IMR-90 (cell line): ENCODE results near the gene MRPL20. TPM values are rescaled to one million over a fixed set of nuclear protein-coding genes. Genes with fewer than 3 reads are reported as not detected.

Experiments used
- ATAC-seq: fragments of 200-7000 bp; cut with Tn5 transposase; 2 replicates; pipeline ENCODE4 v1.9.1; 2020; ENCODE audit warnings: low read depth, mild to moderate bottlenecking, moderate library complexity
- BruUV-seq: library from RNA; stranded (reverse); fragments of 400-500 nt; replicated peaks from 2 replicates; lab custom pipeline; 2021; lab: Mats Ljungman, UMichigan
- CTCF ChIA-PET: fragments of 300-600 bp; formaldehyde crosslinking; extraction: SDS; loops from one replicate; lab custom pipeline; 2021; ENCODE audit warnings: antibody characterized with exemption; lab: Yijun Ruan, JAX
- POLR2A ChIA-PET: fragments of 300-600 bp; sonication (Branson Sonifier 250); formaldehyde crosslinking; loops from one replicate; lab custom pipeline; 2022; ENCODE audit warnings: antibody characterized with exemption; ENCODE audit not compliant: unreplicated experiment; lab: Charles Lee
- DNase-seq: peaks from one replicate; pipeline ENCODE4 v3.0.0; 2013
- H2AFZ ChIP-seq: replicated peaks from 2 replicates; pipeline ENCODE3; 2013; ENCODE audit warnings: low read length, mild to moderate bottlenecking; ENCODE audit not compliant: poor library complexity
- H2AK5ac ChIP-seq: 2 replicates; pipeline ENCODE4 v1.6.1; 2013; ENCODE audit warnings: low read depth, low read length, inconsistent platforms
- H2AK9ac ChIP-seq: replicated peaks from 2 replicates; pipeline ENCODE3; 2013; ENCODE audit warnings: mild to moderate bottlenecking, low read depth, low read length, moderate library complexity; ENCODE audit not compliant: poor library complexity
- H2BK120ac ChIP-seq: 2 replicates; pipeline ENCODE4 v1.6.1; 2013; ENCODE audit warnings: low read depth, low read length, inconsistent platforms
- H2BK15ac ChIP-seq: 3 replicates; pipeline ENCODE4 v1.6.1; 2013; ENCODE audit warnings: low read depth, low read length, inconsistent platforms
- H2BK20ac ChIP-seq: 2 replicates; pipeline ENCODE4 v1.6.1; 2013; ENCODE audit warnings: low read depth, mild to moderate bottlenecking, inconsistent platforms, low read length, moderate library complexity
- H2BK5ac ChIP-seq: 2 replicates; pipeline ENCODE4 v1.6.1; 2013; ENCODE audit warnings: mild to moderate bottlenecking, low read depth, low read length, inconsistent platforms; ENCODE audit not compliant: poor library complexity, severe bottlenecking
- H3K14ac ChIP-seq: replicated peaks from 2 replicates; pipeline ENCODE4 v1.6.1; 2013; ENCODE audit warnings: low read depth, low read length, inconsistent platforms
- H3K18ac ChIP-seq: 2 replicates; pipeline ENCODE4 v1.6.1; 2013; ENCODE audit warnings: low read depth, low read length, control low read depth
- H3K23ac ChIP-seq: 2 replicates; pipeline ENCODE4 v1.6.1; 2013; ENCODE audit warnings: low read depth, low read length, inconsistent platforms
- H3K27ac ChIP-seq: 2 replicates; pipeline ENCODE4 v1.5.1; 2013; ENCODE audit warnings: mild to moderate bottlenecking, control low read depth, low read length; ENCODE audit not compliant: insufficient read depth
- H3K27me3 ChIP-seq: 2 replicates; pipeline ENCODE4 v1.6.1; 2013; ENCODE audit warnings: low read length; ENCODE audit not compliant: control insufficient read depth, insufficient read depth
- H3K36me3 ChIP-seq: 2 replicates; pipeline ENCODE4 v1.6.1; 2013; ENCODE audit warnings: low read length, mixed read lengths; ENCODE audit not compliant: control insufficient read depth, insufficient read depth
- H3K4ac ChIP-seq: 2 replicates; pipeline ENCODE4 v1.6.1; 2013; ENCODE audit warnings: low read depth, low read length, inconsistent platforms
- H3K4me1 ChIP-seq: 2 replicates; pipeline ENCODE4 v1.6.1; 2013; ENCODE audit warnings: low read length, mixed read lengths; ENCODE audit not compliant: control insufficient read depth, insufficient read depth
- H3K4me2 ChIP-seq: 2 replicates; pipeline ENCODE4 v1.6.1; 2013; ENCODE audit warnings: low read depth, mild to moderate bottlenecking, control low read depth, low read length, moderate library complexity
- H3K4me3 ChIP-seq: 2 replicates; pipeline ENCODE4 v1.5.1; 2013; ENCODE audit warnings: low read depth, mild to moderate bottlenecking, control low read depth, low read length, moderate library complexity; ENCODE audit not compliant: insufficient read depth
- H3K56ac ChIP-seq: 2 replicates; pipeline ENCODE4 v1.6.1; 2013; ENCODE audit warnings: low read length, inconsistent platforms; ENCODE audit not compliant: insufficient read depth; ENCODE audit errors: extremely low read depth
- H3K79me1 ChIP-seq, 2 experiments: 2 replicates each; pipeline ENCODE4 v1.6.1; 2013; ENCODE audit warnings: low read length in 2 of 2, inconsistent platforms in 1 of 2, low read depth in 1 of 2
- H3K9ac ChIP-seq: 2 replicates; pipeline ENCODE4 v1.6.1; 2013; ENCODE audit warnings: low read depth, low read length, control low read depth
- H3K9me1 ChIP-seq: 2 replicates; pipeline ENCODE4 v1.6.1; 2013; ENCODE audit warnings: low read length, inconsistent platforms; ENCODE audit not compliant: insufficient read depth
- H3K9me3 ChIP-seq: 2 replicates; pipeline ENCODE4 v1.6.1; 2013; ENCODE audit warnings: low read length; ENCODE audit not compliant: control insufficient read depth, insufficient read depth
- H4K20me1 ChIP-seq: 2 replicates; pipeline ENCODE4 v1.6.1; 2013; ENCODE audit warnings: low read length, inconsistent platforms; ENCODE audit not compliant: insufficient read depth
- H4K5ac ChIP-seq: 2 replicates; pipeline ENCODE4 v1.6.1; 2013; ENCODE audit warnings: mild to moderate bottlenecking, low read depth, low read length, control low read depth
- H4K8ac ChIP-seq, 2 experiments: 2 replicates each; pipeline ENCODE4 v1.6.1; 2013; ENCODE audit warnings: low read depth in 2 of 2, low read length in 2 of 2, control low read depth in 1 of 2, inconsistent platforms in 1 of 2
- H4K91ac ChIP-seq: 2 replicates; pipeline ENCODE4 v1.6.1; 2013; ENCODE audit warnings: low read depth, low read length, inconsistent platforms; ENCODE audit not compliant: insufficient read depth
- CEBPB ChIP-seq: IDR thresholded peaks from 2 replicates; pipeline ENCODE4 v1.6.1; 2012; ENCODE audit warnings: low read depth, low read length, improper control_type of control experiment
- CHD1 ChIP-seq: IDR thresholded peaks from 2 replicates; pipeline ENCODE4 v1.6.1; 2012; ENCODE audit warnings: low read depth, low read length, improper control_type of control experiment
- FOS ChIP-seq: fragments of 150-350 bp; IDR thresholded peaks from 2 replicates; pipeline ENCODE4 v1.6.1; 2016; ENCODE audit warnings: low read depth, low read length
- MAZ ChIP-seq: IDR thresholded peaks from 2 replicates; pipeline ENCODE4 v1.6.1; 2012; ENCODE audit warnings: low read depth, mild to moderate bottlenecking, low read length, improper control_type of control experiment, moderate library complexity, borderline replicate concordance
- MXI1 ChIP-seq: IDR thresholded peaks from 2 replicates; pipeline ENCODE4 v1.6.1; 2012; ENCODE audit warnings: low read depth, mild to moderate bottlenecking, low read length, moderate library complexity, borderline replicate concordance
- NFE2L2 ChIP-seq: fragments of 150-350 bp; IDR thresholded peaks from 2 replicates; pipeline ENCODE4 v1.6.1; 2016; ENCODE audit warnings: low read depth, mild to moderate bottlenecking, low read length
- POLR2A ChIP-seq: IDR thresholded peaks from 2 replicates; pipeline ENCODE4 v1.6.1; 2012; ENCODE audit warnings: mild to moderate bottlenecking, low read depth, low read length
- RAD21 ChIP-seq: IDR thresholded peaks from 2 replicates; pipeline ENCODE4 v1.6.1; 2012; ENCODE audit warnings: low read length, improper control_type of control experiment
- RCOR1 ChIP-seq: IDR thresholded peaks from 2 replicates; pipeline ENCODE4 v1.6.1; 2012; ENCODE audit warnings: mild to moderate bottlenecking, low read length, improper control_type of control experiment; ENCODE audit not compliant: insufficient replicate concordance
- RFX5 ChIP-seq: IDR thresholded peaks from 2 replicates; pipeline ENCODE4 v1.8.0; 2012; ENCODE audit warnings: low read depth, mild to moderate bottlenecking, low read length, moderate library complexity
- SMC3 ChIP-seq: fragments of 150-350 bp; IDR thresholded peaks from 2 replicates; pipeline ENCODE4 v1.6.1; 2016; ENCODE audit warnings: low read depth, mild to moderate bottlenecking, antibody characterized with exemption, low read length, moderate library complexity
- WGBS, 2 experiments: methylation state at CpG; one replicate each; pipeline versions ENCODE4 v1.1.5 to v1.1.7; 2013; ENCODE audit warnings: missing lambda C conversion rate in 2 of 2; ENCODE audit not compliant: insufficient read length in 1 of 2; ENCODE audit errors: extremely low coverage in 2 of 2; 5-methylcytosine and 5-hydroxymethylcytosine counted together
- dilution Hi-C: fragments of 300-500 bp; cut with HindIII; formaldehyde crosslinking; loops from one replicate; pipeline ENCODE4 v1.14.3; 2018; ENCODE audit warnings: low sequenced_read_pairs; ENCODE audit not compliant: unreplicated experiment
- in situ Hi-C: fragments of 300-500 bp; cut with MboI; formaldehyde crosslinking; loops from 3 replicates; pipeline ENCODE4 v1.14.3; 2019; ENCODE audit warnings: low sequenced_read_pairs, inconsistent platforms, mixed read lengths
- intact Hi-C: fragments of 100-400 bp; cut with micrococcal nuclease; formaldehyde crosslinking; loops from 2 replicates; pipeline ENCODE4 v1.10.0; 2022
- polyA plus RNA-seq, 3 experiments: library from polyadenylated mRNA; depleted of rRNA; stranded (reverse); fragments of >200 nt; gene quantifications; 2 replicates each; pipeline ENCODE4 v1.2.3, GENCODE V29; 2012; ENCODE audit warnings: low replicate concordance in 1 of 3
- total RNA-seq: library from RNA; depleted of rRNA; stranded (reverse); fragments of >200 nt; gene quantifications from 2 replicates; pipeline ENCODE4 v1.2.3, GENCODE V29; 2012
- TF ChIP-seq, protein P1 (sequence below): fragments of 150-350 bp; IDR thresholded peaks from 2 replicates; pipeline ENCODE4 v1.6.1; 2017; ENCODE audit warnings: mild to moderate bottlenecking, antibody characterized with exemption, low read length, low read depth
- TF ChIP-seq, protein P2 (sequence below): conservative IDR thresholded peaks from 2 replicates; pipeline ENCODE4 v1.5.1; 2012; ENCODE audit warnings: mild to moderate bottlenecking, low read depth, low read length, improper control_type of control experiment

The MRPL20 gene
- total and polyA plus RNA-seq, 2 of the 4 experiments (the other 2 are of a cell fraction): 141 to 157 TPM

DNA sequence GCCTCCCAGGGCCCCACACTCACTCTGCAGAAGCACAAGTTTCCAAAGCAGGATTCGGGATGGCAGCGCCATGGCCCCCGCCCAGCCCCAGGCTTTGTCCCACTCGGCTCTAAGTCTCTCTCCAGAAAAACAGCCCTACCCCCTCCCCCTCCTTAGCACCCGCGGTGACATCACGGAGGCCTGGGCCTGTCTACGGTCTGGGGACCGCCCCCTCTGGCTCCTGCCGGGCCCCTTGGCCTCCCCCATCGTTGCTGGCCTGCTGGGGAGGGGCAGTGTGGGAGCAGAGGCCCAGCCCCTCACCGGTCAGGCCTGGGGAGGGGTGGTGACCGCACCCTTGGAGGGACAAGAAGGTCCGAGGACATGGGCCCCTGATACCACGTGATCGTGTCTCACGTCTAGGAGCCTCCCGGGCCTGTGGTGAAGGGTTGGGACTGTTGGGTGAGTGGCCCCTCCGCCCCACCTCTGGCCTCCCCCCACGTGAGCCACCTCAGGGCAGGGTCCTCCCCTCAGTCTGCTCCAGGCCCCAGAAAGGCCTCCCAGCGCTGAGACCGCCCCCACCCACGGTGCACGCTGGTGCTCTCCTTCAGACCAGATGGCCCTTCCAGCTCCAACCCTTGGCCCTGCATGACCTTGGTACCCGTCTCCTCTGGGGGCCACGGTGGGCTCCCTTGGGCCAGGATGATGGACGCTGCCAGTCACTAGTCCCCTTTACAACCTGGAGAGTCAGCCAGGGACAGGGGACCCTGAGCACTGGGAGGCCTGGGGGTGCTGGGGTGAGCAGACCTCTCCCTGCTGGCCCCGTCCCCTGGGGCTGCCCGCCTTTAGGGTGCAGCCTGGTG, 48.4 kb downstream of the MRPL20 start, which contains the start of gene MXRA8:
MXRA8 (minus strand) TSS at position 123 of the 839 bp plus-strand sequence; CDS start at position 72, 51 bp downstream.
- H2AFZ ChIP-seq: peak within 1 kb of the TSS; percentile 85
- peak within 1 kb of the TSS; percentile 98 for H4K91ac ChIP-seq
- H3K9me3 ChIP-seq: no peaks in the 10 kb centered on the region
- peaks cover 4 to 23% of the 10 kb centered on the region in 2 experiments; a peak in 3 of 4 replicates for H3K79me1 ChIP-seq
- intact Hi-C loops (loop anchor here (2.0 to 5.0 kb wide), 2 partner anchors 14 to 51 kb away; partner anchors contain the start of genes ACAP3 and PUSL1), dilution Hi-C loops (no loop called here), in situ Hi-C loops (no loop called here)
- H4K5ac ChIP-seq: peak within 1 kb of the TSS; percentile 86
- peak within 1 kb of the TSS; percentile 90; the same call in 2 of the 3 replicates for H2BK15ac ChIP-seq
- peak; percentile 59 for ATAC-seq
- no peaks in the 10 kb centered on the region for H3K27me3 ChIP-seq
- peak; percentile 82 for DNase-seq
- H2BK5ac ChIP-seq: peak within 1 kb of the TSS; percentile 96
- peak within 1 kb of the TSS; percentile 99 for H2AK5ac ChIP-seq
- ChIA-PET POLR2A (interaction anchor here (0.6 to 1.0 kb wide), 2 partner anchors 11 to 16 kb away, joined by 3 read pairs; partner anchors contain the start of gene AURKAIP1), CTCF (no interaction called here)
- peak within 1 kb of the TSS; percentile 99 for H2BK120ac ChIP-seq
- H3K36me3 ChIP-seq: peaks cover 16% of the 10 kb centered on the region; the same call in 1 of the 2 replicates
- peaks cover 32% of the 10 kb centered on the region for H4K20me1 ChIP-seq
- H3K27ac ChIP-seq: peak within 1 kb of the TSS; percentile 96
- peak within 1 kb of the TSS; percentile 92 for H3K9ac ChIP-seq
- peak within 1 kb of the TSS; percentile 71 for H3K18ac ChIP-seq
- H3K9me1 ChIP-seq: peaks cover 13% of the 10 kb centered on the region
- WGBS, 2 experiments: 6% methylated on average over 6 of the region's 29 CpGs; no CpG with 5 or more reads in 1 of the 2 experiments
- H3K4me2 ChIP-seq: peak within 1 kb of the TSS; percentile 93
- H2AK9ac ChIP-seq: peak within 1 kb of the TSS; percentile 100
- peak within 1 kb of the TSS; percentile 74 for H3K4me3 ChIP-seq
- peak within 1 kb of the TSS; percentile 99 for H3K4ac ChIP-seq
- H3K14ac ChIP-seq: peak within 1 kb of the TSS; percentile 96
- peak within 1 kb of the TSS; percentile 89 for H3K56ac ChIP-seq
- peak within 1 kb of the TSS; percentile 92 for H4K8ac ChIP-seq
- peaks cover 35% of the 10 kb centered on the region for H3K4me1 ChIP-seq
- H2BK20ac ChIP-seq: peak within 1 kb of the TSS; percentile 96
- H3K23ac ChIP-seq: peak within 1 kb of the TSS; percentile 98
- no TSS peak for BruUV-seq
- TF ChIP-seq MXI1 (0 out of 2 replicates have a peak, but pooled peaks have one; percentile 9), CEBPB (no peak), POLR2A (peak; percentile 65; the same call in 1 of the 2 replicates), SMC3 (no peak), RFX5 (no peak), NFE2L2 (no peak), MAZ (peak; percentile 81), CHD1 (no peak), RAD21 (no peak), FOS (0 out of 2 replicates have a peak, but pooled peaks have one; percentile 9), RCOR1 (no peak)
- TF ChIP-seq, protein P1, sequence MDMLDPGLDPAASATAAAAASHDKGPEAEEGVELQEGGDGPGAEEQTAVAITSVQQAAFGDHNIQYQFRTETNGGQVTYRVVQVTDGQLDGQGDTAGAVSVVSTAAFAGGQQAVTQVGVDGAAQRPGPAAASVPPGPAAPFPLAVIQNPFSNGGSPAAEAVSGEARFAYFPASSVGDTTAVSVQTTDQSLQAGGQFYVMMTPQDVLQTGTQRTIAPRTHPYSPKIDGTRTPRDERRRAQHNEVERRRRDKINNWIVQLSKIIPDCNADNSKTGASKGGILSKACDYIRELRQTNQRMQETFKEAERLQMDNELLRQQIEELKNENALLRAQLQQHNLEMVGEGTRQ: peak; percentile 80
- TF ChIP-seq, protein P2, sequence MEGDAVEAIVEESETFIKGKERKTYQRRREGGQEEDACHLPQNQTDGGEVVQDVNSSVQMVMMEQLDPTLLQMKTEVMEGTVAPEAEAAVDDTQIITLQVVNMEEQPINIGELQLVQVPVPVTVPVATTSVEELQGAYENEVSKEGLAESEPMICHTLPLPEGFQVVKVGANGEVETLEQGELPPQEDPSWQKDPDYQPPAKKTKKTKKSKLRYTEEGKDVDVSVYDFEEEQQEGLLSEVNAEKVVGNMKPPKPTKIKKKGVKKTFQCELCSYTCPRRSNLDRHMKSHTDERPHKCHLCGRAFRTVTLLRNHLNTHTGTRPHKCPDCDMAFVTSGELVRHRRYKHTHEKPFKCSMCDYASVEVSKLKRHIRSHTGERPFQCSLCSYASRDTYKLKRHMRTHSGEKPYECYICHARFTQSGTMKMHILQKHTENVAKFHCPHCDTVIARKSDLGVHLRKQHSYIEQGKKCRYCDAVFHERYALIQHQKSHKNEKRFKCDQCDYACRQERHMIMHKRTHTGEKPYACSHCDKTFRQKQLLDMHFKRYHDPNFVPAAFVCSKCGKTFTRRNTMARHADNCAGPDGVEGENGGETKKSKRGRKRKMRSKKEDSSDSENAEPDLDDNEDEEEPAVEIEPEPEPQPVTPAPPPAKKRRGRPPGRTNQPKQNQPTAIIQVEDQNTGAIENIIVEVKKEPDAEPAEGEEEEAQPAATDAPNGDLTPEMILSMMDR: no peak
